ENCODE data around the gene NXN. TPM values are rescaled to one million over a fixed set of nuclear protein-coding genes. Genes with fewer than 3 reads are reported as not detected.
"Not testable (repeated sequence)": the region's sequence is repeated elsewhere in the genome, so short reads cannot be mapped to it uniquely, and the experiment has no call there.

NXN gene
- polyA plus RNA-seq, 1 experiment, result 118 TPM

DNA sequence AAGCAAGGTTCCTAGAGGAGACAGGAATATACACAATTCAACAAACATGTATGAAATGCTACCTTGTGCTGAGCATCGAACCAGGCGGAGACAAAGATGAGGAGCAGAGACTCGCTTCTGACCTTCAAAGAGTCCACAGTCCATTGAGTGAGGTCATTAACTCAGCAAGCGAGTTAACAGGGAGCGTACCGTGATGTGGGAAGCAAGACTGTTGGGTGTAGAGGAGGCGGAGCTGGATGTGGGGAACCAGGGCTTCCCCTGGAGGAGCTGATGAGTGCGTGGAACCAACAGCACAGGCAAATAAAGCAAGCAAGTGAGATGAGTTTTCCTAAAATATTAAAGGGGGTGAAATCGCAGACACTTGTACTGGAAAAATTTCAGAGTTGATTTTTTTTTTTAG lies 65.0 kb downstream of the NXN start:
- Histone ChIP-seq H3K4me3 (ENCODE audit: low read depth, low read length) (no peak overlapping the region), H3K27me3 (ENCODE audit: control insufficient read depth, insufficient read depth, low read length) (no peaks in the 10 kb centered on the region), H3K27ac (ENCODE audit: low read depth, low read length) (no peak overlapping the region), H3K9me3 (ENCODE audit: control insufficient read depth, insufficient read depth, low read length) (peaks cover 12% of the 10 kb centered on the region)
- ChIA-PET CTCF (no interaction called here), POLR2A (no interaction called here)
- TF ChIP-seq, protein P1, sequence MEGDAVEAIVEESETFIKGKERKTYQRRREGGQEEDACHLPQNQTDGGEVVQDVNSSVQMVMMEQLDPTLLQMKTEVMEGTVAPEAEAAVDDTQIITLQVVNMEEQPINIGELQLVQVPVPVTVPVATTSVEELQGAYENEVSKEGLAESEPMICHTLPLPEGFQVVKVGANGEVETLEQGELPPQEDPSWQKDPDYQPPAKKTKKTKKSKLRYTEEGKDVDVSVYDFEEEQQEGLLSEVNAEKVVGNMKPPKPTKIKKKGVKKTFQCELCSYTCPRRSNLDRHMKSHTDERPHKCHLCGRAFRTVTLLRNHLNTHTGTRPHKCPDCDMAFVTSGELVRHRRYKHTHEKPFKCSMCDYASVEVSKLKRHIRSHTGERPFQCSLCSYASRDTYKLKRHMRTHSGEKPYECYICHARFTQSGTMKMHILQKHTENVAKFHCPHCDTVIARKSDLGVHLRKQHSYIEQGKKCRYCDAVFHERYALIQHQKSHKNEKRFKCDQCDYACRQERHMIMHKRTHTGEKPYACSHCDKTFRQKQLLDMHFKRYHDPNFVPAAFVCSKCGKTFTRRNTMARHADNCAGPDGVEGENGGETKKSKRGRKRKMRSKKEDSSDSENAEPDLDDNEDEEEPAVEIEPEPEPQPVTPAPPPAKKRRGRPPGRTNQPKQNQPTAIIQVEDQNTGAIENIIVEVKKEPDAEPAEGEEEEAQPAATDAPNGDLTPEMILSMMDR (IDR thresholded peaks at IDR 0.05; ENCODE audit: low read depth, low read length), result no peak
- no peak for DNase-seq (ENCODE audit: low read depth, low spot score)

DNA sequence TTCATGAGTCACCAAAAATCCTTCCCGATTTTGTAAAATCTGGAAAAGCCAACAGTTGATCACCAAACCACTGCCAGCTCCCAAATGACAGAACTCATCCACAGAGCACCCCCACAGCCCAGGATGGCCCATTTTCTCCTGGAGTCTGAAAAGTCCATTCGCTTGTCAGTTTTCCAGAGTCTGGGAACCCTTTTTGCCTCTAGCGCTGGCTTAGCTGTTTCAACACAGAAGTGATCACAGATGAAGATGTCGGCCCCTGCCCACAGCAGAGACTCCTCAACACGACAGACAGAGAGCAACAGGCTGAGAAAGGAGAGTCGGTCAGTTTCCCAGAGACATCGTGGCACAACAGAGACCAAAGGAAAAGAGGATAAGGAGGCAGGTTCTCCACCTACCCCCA lies 66.4 kb downstream of the NXN start:
- DNase-seq (ENCODE audit: low read depth, low spot score), result no peak
- Histone ChIP-seq H3K9me3 (ENCODE audit: control insufficient read depth, insufficient read depth, low read length) (peaks cover 12% of the 10 kb centered on the region), H3K27ac (ENCODE audit: low read depth, low read length) (no peak overlapping the region), H3K4me3 (ENCODE audit: low read depth, low read length) (no peak overlapping the region), H3K27me3 (ENCODE audit: control insufficient read depth, insufficient read depth, low read length) (no peaks in the 10 kb centered on the region)
- CTCF ChIA-PET, result no interaction called here
- POLR2A ChIA-PET, result no interaction called here
- TF ChIP-seq, protein P1 (IDR thresholded peaks at IDR 0.05; ENCODE audit: low read depth, low read length), result no peak

DNA sequence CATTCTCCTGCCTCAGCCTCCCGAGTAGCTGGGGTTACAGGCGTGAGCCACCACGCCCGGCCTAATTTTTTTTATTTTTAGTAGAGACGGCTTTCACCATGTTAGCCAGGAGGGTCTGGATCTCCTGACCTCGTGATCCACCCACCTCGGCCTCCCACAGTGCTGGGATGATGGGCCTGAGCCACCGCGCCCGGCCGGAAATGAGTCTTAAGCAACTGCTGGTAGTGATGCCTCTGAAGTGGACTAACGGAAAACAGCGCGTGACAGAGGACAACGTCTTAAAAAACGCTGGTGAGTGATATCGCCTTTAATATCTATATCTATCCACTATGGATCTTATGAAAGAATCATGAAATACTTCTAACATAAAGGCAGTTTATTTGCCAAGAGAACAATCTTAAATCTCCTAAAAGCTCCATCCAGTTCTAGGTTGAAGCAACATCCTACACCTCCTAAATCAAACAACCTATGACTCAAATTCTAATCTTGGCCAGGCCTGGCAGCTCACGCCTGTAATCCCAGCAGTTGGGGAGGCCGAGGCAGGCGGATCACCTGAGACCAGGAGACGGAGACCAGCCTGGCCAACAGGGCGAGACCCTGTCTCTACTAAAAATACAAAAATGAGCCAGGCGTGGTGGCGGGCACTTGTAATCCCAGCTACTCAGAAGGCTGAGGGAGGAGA lies 69.8 kb downstream of the NXN start:
- H3K9me3 ChIP-seq (ENCODE audit: control insufficient read depth, insufficient read depth, low read length), result no peaks in the 10 kb centered on the region
- no peak for DNase-seq (ENCODE audit: low read depth, low spot score)
- no peaks in the 10 kb centered on the region for H3K27me3 ChIP-seq (ENCODE audit: control insufficient read depth, insufficient read depth, low read length)
- ChIA-PET POLR2A (interaction anchor here (0.6 kb wide), 1 partner anchor 23 kb away, joined by 3 read pairs; no protein-coding TSS in a partner anchor), CTCF (no interaction called here)
- H3K4me3 ChIP-seq (ENCODE audit: low read depth, low read length), result no peak overlapping the region
- no peak overlapping the region for H3K27ac ChIP-seq (ENCODE audit: low read depth, low read length)
- TF ChIP-seq, protein P1 (IDR thresholded peaks at IDR 0.05; ENCODE audit: low read depth, low read length), result no peak

DNA sequence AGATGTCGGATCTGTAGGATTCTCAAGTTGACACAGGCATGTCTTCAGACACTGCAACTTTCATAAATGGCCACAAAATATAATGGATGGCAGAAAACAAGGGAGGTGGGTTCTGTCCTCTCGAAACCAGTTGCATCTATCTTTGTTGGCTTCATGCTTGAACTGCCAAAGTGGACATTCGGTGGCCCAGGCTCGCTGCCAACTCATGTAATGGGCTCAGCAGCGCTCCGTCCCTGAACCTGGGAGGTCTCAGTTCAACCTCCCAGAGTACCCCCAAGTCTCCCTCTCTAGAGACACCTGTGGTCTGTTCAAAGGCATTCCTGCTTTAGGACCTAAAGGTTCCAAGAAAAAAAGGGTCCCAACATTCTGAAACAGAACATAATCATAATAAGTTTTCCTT lies 71.9 kb downstream of the NXN start:
- DNase-seq (ENCODE audit: low read depth, low spot score), result no peak
- H3K4me3 ChIP-seq (ENCODE audit: low read depth, low read length), result no peak overlapping the region
- no peaks in the 10 kb centered on the region for H3K27me3 ChIP-seq (ENCODE audit: control insufficient read depth, insufficient read depth, low read length)
- ChIA-PET CTCF (no interaction called here), POLR2A (no interaction called here)
- H3K9me3 ChIP-seq (ENCODE audit: control insufficient read depth, insufficient read depth, low read length), result no peaks in the 10 kb centered on the region
- TF ChIP-seq, protein P1 (IDR thresholded peaks at IDR 0.05; ENCODE audit: low read depth, low read length), result no peak
- no peak overlapping the region for H3K27ac ChIP-seq (ENCODE audit: low read depth, low read length)

DNA sequence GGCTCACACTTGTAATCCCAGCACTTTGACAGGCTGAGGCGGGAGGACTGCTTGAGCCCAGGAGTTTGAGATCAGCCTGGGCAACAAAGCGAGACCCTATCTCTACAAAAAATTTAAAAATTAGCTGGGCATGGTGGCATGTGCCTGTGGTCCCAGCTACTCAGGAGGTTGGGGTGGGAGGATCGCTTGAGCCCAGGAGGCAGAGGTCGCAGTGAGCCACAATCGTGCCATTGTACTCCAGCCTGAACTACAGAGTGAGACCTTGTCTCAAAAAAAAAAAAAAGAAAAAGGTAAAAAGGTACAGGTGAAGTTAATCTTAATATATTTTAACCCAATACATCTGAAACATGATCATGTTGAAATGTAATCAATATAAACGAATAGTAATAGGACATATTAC lies 73.9 kb downstream of the NXN start:
- not testable (repeated sequence) for H3K27ac ChIP-seq (ENCODE audit: low read depth, low read length); H3K9me3 ChIP-seq (ENCODE audit: control insufficient read depth, insufficient read depth, low read length); H3K27me3 ChIP-seq (ENCODE audit: control insufficient read depth, insufficient read depth, low read length); DNase-seq (ENCODE audit: low read depth, low spot score); H3K4me3 ChIP-seq (ENCODE audit: low read depth, low read length)
- POLR2A ChIA-PET, result interaction anchor here (0.8 kb wide), 1 partner anchor 22 kb away, joined by 3 read pairs; no protein-coding TSS in a partner anchor
- CTCF ChIA-PET, result interaction anchor here (0.6 to 1.5 kb wide), 3 partner anchors 9 to 91 kb away, joined by 3 to 4 read pairs (median 3); partner anchors contain the start of gene TIMM22
